Heart right ventricle (tissue), 16 donors: ENCODE results near the gene HS6ST3. TPM values are rescaled to one million over a fixed set of nuclear protein-coding genes. Genes with fewer than 3 reads are reported as not detected.

Experiments used
- ATAC-seq, 8 donors: fragments of 200-7000 bp; cut with Tn5 transposase; one replicate each; pipeline ENCODE4 v1.9.1; 2020; ENCODE audit warnings: mild to moderate bottlenecking in 8 of 8, moderate library complexity in 8 of 8, moderate number of reproducible peaks in 1 of 8
- DNase-seq, 2 donors: peaks; one replicate each; pipeline ENCODE4 v3.0.0-alpha.2; 2020
- H3K27ac ChIP-seq, 10 donors: fragments of 200-600 bp; sonication (generic) in 2 of 10; one replicate each; pipeline versions ENCODE4 v1.5.0 to v1.8.0; 2020 to 2022; ENCODE audit warnings: mild to moderate bottlenecking in 3 of 10
- H3K27me3 ChIP-seq, 7 donors: fragments of 200-600 bp; one replicate each; pipeline ENCODE4 v1.8.0; 2021 to 2022; ENCODE audit warnings: mild to moderate bottlenecking in 2 of 7
- H3K36me3 ChIP-seq, 9 donors: fragments of 200-600 bp; sonication (generic) in 1 of 9; one replicate each; pipeline versions ENCODE4 v1.5.0 to v1.8.0; 2020 to 2022; ENCODE audit warnings: mild to moderate bottlenecking in 2 of 9
- H3K4me1 ChIP-seq, 9 donors: fragments of 200-600 bp; sonication (generic) in 1 of 9; one replicate each; pipeline versions ENCODE4 v1.5.0 to v1.8.0; 2020 to 2022; ENCODE audit warnings: mild to moderate bottlenecking in 4 of 9
- H3K4me3 ChIP-seq, 10 donors: fragments of 200-600 bp; sonication (generic) in 2 of 10; one replicate each; pipeline versions ENCODE4 v1.5.0 to v1.8.0; 2020 to 2022; ENCODE audit warnings: mild to moderate bottlenecking in 7 of 10, moderate library complexity in 2 of 10
- H3K9me3 ChIP-seq, 11 donors: fragments of 200-600 bp in 10 of 11; sonication (generic) in 2 of 11; one replicate each; pipeline versions ENCODE4 v1.5.0 to v1.8.0; 2013 to 2022; ENCODE audit warnings: mild to moderate bottlenecking in 2 of 11, control low read depth in 1 of 11, moderate library complexity in 1 of 11
- CTCF ChIP-seq, 9 donors: fragments of 200-600 bp; sonication (generic) in 2 of 9; IDR thresholded peaks; one replicate each; pipeline versions ENCODE4 v1.5.0 to v1.8.0; 2021 to 2022; ENCODE audit warnings: antibody characterized with exemption in 9 of 9, mild to moderate bottlenecking in 5 of 9, moderate library complexity in 1 of 9
- WGBS, 2 donors: extraction: QIAGEN DNeasy Blood & Tissue Kit; methylation state at CpG; one replicate each; pipeline ENCODE4 v1.1.7; 2013; ENCODE audit warnings: inconsistent platforms in 1 of 2; 5-methylcytosine and 5-hydroxymethylcytosine counted together
- intact Hi-C, 10 donors: fragments of 100-400 bp; cut with DNase I; formaldehyde crosslinking; loops; one replicate each; pipeline versions ENCODE4 v1.11.1 to v1.14.2; 2022
- polyA plus RNA-seq, 2 donors: library from polyadenylated mRNA; stranded (reverse); fragments of 200-250 nt; gene quantifications; one replicate each; pipeline ENCODE4 v1.2.3, GENCODE V29; 2013
- total RNA-seq, 10 donors: library from RNA; stranded (reverse); fragmentation: NEBNext Ultra II Directional in 3 of 10; extraction: Animal tissue kit (Norgen Biotek cat#: 25700) in 3 of 10; gene quantifications; one replicate each; pipeline versions ENCODE4 v1.2.1 to v1.2.4, GENCODE V29; 2021 to 2023
- donor health status: Arrhythmogenic right ventricular cardiomyopathy.
- donor health status: ischemic (EF 13 %, LVEDD 7.1; RV severe dilation, severe dysfunction).
- donor health status: healthy with polysubstance abuse.
- donor health status: DM: no; HTN: yes; CAD: no.
- donor health status: DM: no; HTN: no; CAD: no.
- donor health status: ischemic (EF 25% LVEDD 6.9; RV normal size, moderate dysfunction).
- donor health status: ischemic (EF 25% LVEDD 5.7; RV mildly dilated, moderate dysfunction).
- donor health status: healthy.
- donor health status: DM: yes; HTN: yes; CAD: no.
- donor health status: Ischemic cardiomyopathy.
- donor health status: ischemic (EF 35%, LVEDD 5.7; RV mildly dilated, moderate dysfunction).
- donor health status: nonischemic (EF 11% LVEDD 7.7; RV severe dilation, severe dysfunction).
- donor health status: DM: yes; HTN: yes; CAD: no.
- donor health status: PGD.
- donor health status: ischemic (EF 29% LVEDD 5.4; RV normal size, mild dysfunction).
- donor health status: nonischemic (EF 23%, LVEDD 6.1; RV moderate dilation, normal function).

Gene HS6ST3
- total and polyA plus RNA-seq, 12 donors = 0.01 to 7.6 (median 1.2) TPM

- TF ChIP-seq CTCF (IDR thresholded peaks at IDR 0.05) = no peak
- Histone ChIP-seq H3K27me3 (no peaks in the 10 kb centered on the region), H3K36me3 (no peaks in the 10 kb centered on the region), H3K4me1 (no peaks in the 10 kb centered on the region), H3K9me3 (peaks cover 0 to 14% (median 0%) of the 10 kb centered on the region in 11 donors), H3K4me3 (no peak overlapping the region), H3K27ac (no peak overlapping the region)
- DNase-seq (no peak), ATAC-seq (no peak)
- intact Hi-C loops = no loop called here
- 80 to 84% methylated on average over 4 of the region's 4 CpGs for WGBS, 2 donors
Observed at GRCh38 chr13:96338030-96338429, 248.1 kb downstream of the HS6ST3 start.

- no peak for DNase-seq
- no peak overlapping the region for H3K27ac ChIP-seq
- intact Hi-C loops = no loop called here
- no peak for TF ChIP-seq CTCF (IDR thresholded peaks at IDR 0.05)
- ATAC-seq = no peak
- H3K36me3 ChIP-seq = no peaks in the 10 kb centered on the region
- H3K27me3 ChIP-seq = no peaks in the 10 kb centered on the region
- H3K9me3 ChIP-seq = no peaks in the 10 kb centered on the region
- no peaks in the 10 kb centered on the region for H3K4me1 ChIP-seq
- no peak overlapping the region for H3K4me3 ChIP-seq
- 90 to 92% methylated on average over 3 of the region's 3 CpGs for WGBS, 2 donors
Observed at GRCh38 chr13:96342286-96342685, 252.4 kb downstream of the HS6ST3 start.

- Histone ChIP-seq H3K27ac (no peak overlapping the region), H3K4me3 (no peak overlapping the region), H3K9me3 (no peaks in the 10 kb centered on the region), H3K36me3 (no peaks in the 10 kb centered on the region), H3K27me3 (no peaks in the 10 kb centered on the region), H3K4me1 (no peaks in the 10 kb centered on the region)
- no peak for DNase-seq
- no peak for TF ChIP-seq CTCF (IDR thresholded peaks at IDR 0.05)
- ATAC-seq = no peak
- WGBS, 2 donors = 74% methylated on average over 4 of the region's 4 CpGs
- intact Hi-C loops = no loop called here
Observed at GRCh38 chr13:96342852-96343465, 253.1 kb downstream of the HS6ST3 start.

GRCh38 chr13:96346921-96347320, 257.0 kb downstream of the HS6ST3 start:
- no peak overlapping the region for H3K4me3 ChIP-seq
- no peak overlapping the region for H3K27ac ChIP-seq
- no peak for TF ChIP-seq CTCF (IDR thresholded peaks at IDR 0.05)
- no peak for DNase-seq
- no peaks in the 10 kb centered on the region for H3K27me3 ChIP-seq
- WGBS, 2 donors = 44 to 47% methylated on average over 4 of the region's 4 CpGs
- no peak for ATAC-seq
- H3K9me3 ChIP-seq = no peaks in the 10 kb centered on the region
- H3K4me1 ChIP-seq = no peaks in the 10 kb centered on the region
- no peaks in the 10 kb centered on the region for H3K36me3 ChIP-seq
- intact Hi-C loops = no loop called here
